Uterus (tissue), 4 donors: ENCODE measurements around the gene PNPO. TPM values are rescaled to one million over a fixed set of nuclear protein-coding genes. Genes with fewer than 3 reads are reported as not detected.
A peak's percentile ranks its signal among the peaks of the same experiment; 100 is the strongest.

Experiments
- DNase-seq, 2 donors: peaks; one replicate each; pipeline ENCODE4 v3.0.0-alpha.2; 2019 to 2020
- H3K27ac ChIP-seq, 2 donors: fragments of 200-600 bp; sonication (generic); 1 replicate in 1 of 2; 2 replicates in 1 of 2; pipeline ENCODE4 v1.5.1; 2016 to 2018
- H3K27me3 ChIP-seq, 2 donors: fragments of 200-600 bp; sonication (generic); one replicate each; pipeline ENCODE4 v1.5.1; 2018 to 2019; ENCODE audit warnings: control low read depth in 1 of 2
- H3K36me3 ChIP-seq, 2 donors: fragments of 200-600 bp; sonication (generic); one replicate each; pipeline ENCODE4 v1.5.1; 2019; ENCODE audit warnings: control low read depth in 1 of 2
- H3K4me1 ChIP-seq, 2 donors: fragments of 200-600 bp; sonication (generic); one replicate each; pipeline ENCODE4 v1.5.1; 2018 to 2019; ENCODE audit warnings: control low read depth in 1 of 2
- H3K4me3 ChIP-seq, 2 donors: fragments of 200-600 bp; sonication (generic); 1 replicate in 1 of 2; 2 replicates in 1 of 2; pipeline ENCODE4 v1.5.1; 2018 to 2019; ENCODE audit warnings: mild to moderate bottlenecking in 1 of 2
- H3K9me3 ChIP-seq, 2 donors: fragments of 200-600 bp; sonication (generic); one replicate each; pipeline ENCODE4 v1.5.1; 2019; ENCODE audit warnings: control low read depth in 1 of 2
- CTCF ChIP-seq, 4 experiments: fragments of 200-600 bp in 2 of 4; fragments of 450-650 bp in 2 of 4; sonication (generic) in 2 of 4; IDR thresholded peaks; one replicate each; pipeline ENCODE4 v1.5.1; 2016 to 2019; ENCODE audit warnings: antibody characterized with exemption in 4 of 4, mild to moderate bottlenecking in 2 of 4, moderate library complexity in 1 of 4
- POLR2A ChIP-seq, 2 donors: fragments of 450-650 bp; IDR thresholded peaks; one replicate each; pipeline ENCODE4 v1.6.1; 2016; ENCODE audit warnings: antibody characterized with exemption in 2 of 2, mild to moderate bottlenecking in 1 of 2, moderate library complexity in 1 of 2
- intact Hi-C: fragments of 100-400 bp; cut with DNase I; formaldehyde crosslinking; loops from one replicate; pipeline ENCODE4 v1.15.1; 2023; ENCODE audit warnings: low total_unique reads
- total RNA-seq, 4 donors: library from RNA; depleted of rRNA in 3 of 4; stranded (reverse); fragments of >200 nt in 3 of 4; gene quantifications; one replicate each; pipeline versions ENCODE4 v1.1.0 to v1.2.4, GENCODE V29; 2014 to 2023
- donor health status: DM: yes; HTN: yes; CAD: no.

The PNPO gene
- total RNA-seq, 4 donors from 2014 or later: 16.7 to 29.4 (median 17.4) TPM

DNA sequence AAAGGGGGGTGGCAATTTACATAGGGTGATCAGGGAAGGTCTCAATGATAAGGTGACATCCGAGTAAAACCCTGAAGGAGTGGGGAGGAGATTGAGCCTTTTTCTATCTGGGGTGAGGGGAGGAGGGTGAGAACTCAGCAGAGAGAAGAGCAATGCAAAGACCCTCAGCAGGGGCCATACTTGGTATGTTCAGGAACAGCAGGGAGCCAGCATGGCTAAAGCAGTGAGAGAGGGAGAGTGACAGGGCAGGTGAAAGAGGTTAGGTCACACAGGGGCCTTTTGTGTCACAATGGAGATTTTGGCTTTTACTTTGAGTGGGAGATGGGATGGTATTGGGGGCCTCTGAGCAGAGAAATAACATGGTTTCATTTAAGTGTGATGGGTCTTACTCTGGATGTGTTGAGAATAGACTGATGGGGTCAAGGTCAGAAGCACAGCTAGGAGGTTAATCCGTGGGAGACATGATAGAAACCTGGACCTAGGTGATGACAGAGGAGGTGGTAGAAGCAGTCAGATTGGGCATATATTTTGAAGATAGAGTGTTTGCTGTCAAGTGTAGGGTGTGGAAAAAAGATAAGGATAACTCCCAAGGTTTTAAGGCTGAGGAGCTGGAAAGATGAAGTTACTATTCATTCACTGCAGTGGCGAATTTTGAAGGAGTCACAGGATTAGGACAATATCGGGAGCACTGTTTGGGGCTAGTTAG is 39.2 kb upstream of the PNPO start:
- H3K9me3 ChIP-seq: no peaks in the 10 kb centered on the region
- TF ChIP-seq POLR2A (IDR thresholded peaks at IDR 0.05) (no peak), CTCF (IDR thresholded peaks at IDR 0.05) (no peak)
- peak overlapping the region in 1 of 2 donors; percentile 1 for H3K27ac ChIP-seq
- intact Hi-C loops: no loop called here
- no peaks in the 10 kb centered on the region for H3K36me3 ChIP-seq
- H3K4me1 ChIP-seq: peaks cover 14 to 16% of the 10 kb centered on the region in 2 donors
- H3K27me3 ChIP-seq: no peaks in the 10 kb centered on the region
- DNase-seq: no peak
- H3K4me3 ChIP-seq: no peak overlapping the region

GRCh38 chr17:47905221-47905733 is 36.1 kb upstream of the PNPO start:
- Histone ChIP-seq H3K9me3 (no peaks in the 10 kb centered on the region), H3K27me3 (no peaks in the 10 kb centered on the region), H3K4me3 (no peak overlapping the region), H3K27ac (peak overlapping the region; percentile 76 to 78), H3K36me3 (no peaks in the 10 kb centered on the region), H3K4me1 (peaks cover 9 to 13% of the 10 kb centered on the region in 2 donors)
- DNase-seq: peak; percentile 75 to 78
- intact Hi-C loops: no loop called here
- TF ChIP-seq CTCF (IDR thresholded peaks at IDR 0.05) (no peak), POLR2A (IDR thresholded peaks at IDR 0.05) (no peak)

DNA sequence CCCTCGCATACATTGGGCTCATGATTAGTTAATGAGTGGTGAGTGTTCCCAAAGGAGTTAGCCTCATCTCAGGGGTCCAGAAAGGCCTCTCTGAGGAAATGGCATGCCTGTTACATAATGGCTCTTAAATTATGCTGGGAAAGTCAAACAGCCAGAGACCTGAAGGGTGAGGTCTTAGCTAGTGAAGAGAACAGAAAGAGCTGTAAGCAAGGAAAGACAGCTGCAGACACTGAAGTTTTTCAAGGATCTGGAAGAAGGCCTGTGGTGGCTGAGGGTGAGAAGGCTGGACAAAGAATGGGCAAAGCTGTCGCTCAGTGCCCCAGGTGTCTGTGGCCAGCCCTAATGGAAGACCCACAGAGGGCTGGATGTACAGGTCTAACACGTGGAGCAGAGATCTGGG is 34.9 kb upstream of the PNPO start:
- peak overlapping the region; percentile 76 to 78 for H3K27ac ChIP-seq
- intact Hi-C loops: no loop called here
- H3K9me3 ChIP-seq: no peaks in the 10 kb centered on the region
- H3K4me1 ChIP-seq: peaks cover 9 to 13% of the 10 kb centered on the region in 2 donors
- no peak for TF ChIP-seq POLR2A (IDR thresholded peaks at IDR 0.05)
- TF ChIP-seq CTCF (IDR thresholded peaks at IDR 0.05): no peak
- no peak for DNase-seq
- no peaks in the 10 kb centered on the region for H3K27me3 ChIP-seq
- H3K36me3 ChIP-seq: no peaks in the 10 kb centered on the region
- no peak overlapping the region for H3K4me3 ChIP-seq

- Histone ChIP-seq H3K4me1 (peaks cover 9 to 13% of the 10 kb centered on the region in 2 donors), H3K4me3 (no peak overlapping the region), H3K27ac (no peak overlapping the region), H3K9me3 (no peaks in the 10 kb centered on the region), H3K36me3 (no peaks in the 10 kb centered on the region), H3K27me3 (no peaks in the 10 kb centered on the region)
- intact Hi-C loops: no loop called here
- no peak for TF ChIP-seq CTCF (IDR thresholded peaks at IDR 0.05)
- DNase-seq: no peak
These were observed 33.3 kb upstream of the PNPO start for GRCh38 chr17:47907932-47908562.

DNA sequence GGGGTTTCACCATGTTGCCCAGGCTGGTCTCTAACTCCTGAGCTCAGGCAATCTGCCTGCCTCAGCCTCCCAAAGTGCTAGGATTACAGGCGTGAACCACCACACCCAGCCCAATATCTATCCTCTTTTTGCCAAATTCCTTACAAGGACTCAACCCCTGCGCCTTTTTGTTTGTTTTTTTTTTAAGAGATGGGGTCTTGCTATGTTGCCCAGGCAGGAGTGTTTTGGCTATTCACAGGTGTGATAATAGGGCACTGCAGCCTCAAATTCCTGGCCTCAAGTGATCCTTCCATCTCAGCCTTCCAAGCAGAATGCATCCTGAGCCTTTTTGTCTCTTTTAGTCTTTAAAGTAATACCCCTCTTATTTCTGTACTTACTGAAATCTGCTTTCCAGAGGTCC is 28.3 kb upstream of the PNPO start:
- no peak overlapping the region for H3K4me3 ChIP-seq
- intact Hi-C loops: no loop called here

More for the DNA sequence above, 28.3 kb upstream of the PNPO start:
- Histone ChIP-seq H3K27me3 (no peaks in the 10 kb centered on the region), H3K36me3 (no peaks in the 10 kb centered on the region), H3K4me1 (no peaks in the 10 kb centered on the region), H3K9me3 (no peaks in the 10 kb centered on the region), H3K27ac (no peak overlapping the region)
- no peak for DNase-seq
- TF ChIP-seq CTCF (IDR thresholded peaks at IDR 0.05): no peak
